Stimulated activated CD4-positive, alpha-beta T cell treated with anti-CD3 and anti-CD28 coated beads, Interleukin-1b, Interleukin-23, amount 100 ng/mL, for 24 hours (primary cell): ENCODE results near the gene THOC5.
"Not testable (repeated sequence)": the region's sequence is repeated elsewhere in the genome, so short reads cannot be mapped to it uniquely, and the experiment has no call there.

Experiments
- DNase-seq, 4 experiments: peaks; one replicate each; pipeline ENCODE4 v3.0.0-alpha.2; 2020; ENCODE audit warnings: low read depth in 4 of 4, low spot score in 1 of 4

THOC5 gene

DNA sequence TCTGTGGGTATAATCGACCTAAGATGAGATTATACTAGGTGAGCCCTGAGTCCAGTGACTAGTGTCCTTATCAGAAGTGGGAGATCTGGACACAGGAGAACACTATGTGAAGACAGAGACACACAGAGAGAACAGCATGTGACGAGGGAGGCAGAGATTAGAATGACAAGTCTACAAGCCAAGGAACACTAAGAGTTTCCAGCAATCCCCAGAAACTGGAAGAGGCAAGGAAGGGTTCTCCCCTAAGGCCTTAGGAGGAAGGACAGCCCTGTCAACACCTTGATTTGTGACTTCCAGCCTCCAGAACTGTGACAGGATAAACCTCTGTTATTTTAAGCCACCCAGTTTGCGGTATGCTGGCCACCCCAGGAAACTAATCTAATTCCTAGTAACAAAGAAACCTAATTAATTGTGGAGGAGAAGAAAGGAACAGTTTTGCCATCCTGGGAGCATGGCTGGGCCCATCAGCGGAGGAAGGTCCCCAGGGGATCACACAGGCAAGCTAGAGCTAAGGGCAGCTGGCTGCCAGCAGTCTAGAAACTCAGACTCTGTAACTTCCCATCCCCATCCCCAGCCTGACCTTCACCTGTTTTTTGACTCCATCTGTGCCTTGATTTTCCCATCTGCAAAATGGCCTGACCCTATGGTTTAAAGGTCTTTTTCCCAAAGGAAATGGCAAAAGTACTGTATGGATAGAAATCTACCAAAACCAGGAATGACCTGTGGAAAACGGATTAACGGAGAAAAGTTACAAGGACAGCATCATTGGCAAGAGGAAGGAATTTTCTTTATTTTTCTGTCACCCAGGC is 10.3 kb upstream of the THOC5 start:
- DNase-seq: no peak

DNA sequence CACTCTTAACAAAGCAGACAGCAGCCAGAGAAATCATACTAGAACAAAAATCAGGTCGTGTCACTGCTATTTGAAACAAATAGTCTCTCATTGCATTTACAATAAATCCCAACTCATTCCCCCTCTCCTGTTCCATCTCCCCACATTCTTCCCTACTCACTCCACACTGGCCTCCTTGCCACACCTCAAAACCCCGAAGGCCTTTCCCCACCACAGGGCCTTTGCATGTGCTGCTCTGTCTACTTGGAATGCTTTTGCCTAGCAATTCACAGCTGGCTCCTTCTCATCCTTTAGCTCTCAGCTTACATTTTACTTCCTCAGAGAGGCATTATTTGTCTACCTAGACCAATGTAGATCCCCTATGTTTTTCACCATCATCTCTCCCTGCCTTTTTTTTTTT is 6.3 kb upstream of the THOC5 start:
- DNase-seq: no peak

DNA sequence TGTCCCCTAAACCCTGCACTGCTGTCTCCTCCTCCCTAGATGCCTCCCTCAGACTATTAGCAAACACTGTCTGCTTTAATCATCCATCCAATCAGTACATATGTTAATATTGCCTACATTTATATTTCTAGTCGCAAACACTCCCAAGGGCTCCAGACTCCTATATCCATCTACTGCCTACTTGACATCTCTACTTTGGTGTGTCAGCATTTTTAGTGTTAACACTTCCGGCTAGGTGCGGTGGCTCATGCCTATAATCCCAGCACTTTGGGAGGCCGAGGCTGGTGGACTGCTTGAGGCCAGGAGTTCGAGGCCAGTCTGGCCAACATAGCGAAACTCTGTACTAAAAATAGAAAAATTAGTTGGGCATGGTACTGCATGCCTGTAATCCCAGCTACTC is 5.5 kb upstream of the THOC5 start:
- DNase-seq: no peak

GRCh38 chr22:29555065-29555644 is 1.6 kb upstream of the THOC5 start:
- DNase-seq: no peak

DNA sequence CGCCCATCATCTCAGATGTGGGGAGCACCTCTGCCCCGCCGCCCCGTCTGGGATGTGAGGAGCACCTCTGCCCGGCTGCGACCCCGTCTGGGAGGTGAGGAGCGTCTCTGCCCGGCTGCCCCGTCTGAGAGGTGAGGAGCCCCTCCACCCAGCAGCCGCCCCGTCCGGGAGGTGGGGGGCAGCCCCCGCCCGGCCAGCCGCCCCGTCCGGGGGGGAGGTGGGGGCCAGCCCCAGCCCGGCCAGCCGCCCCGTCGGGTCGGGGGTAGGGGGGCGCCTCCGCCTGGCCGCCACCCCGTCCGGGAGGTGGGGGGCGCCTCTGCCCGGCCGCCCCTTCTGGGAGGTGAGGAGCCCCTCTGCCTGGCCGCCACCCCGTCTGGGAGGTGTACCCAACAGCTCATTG is 1.2 kb downstream of the THOC5 start:
- DNase-seq: not testable (repeated sequence)

GRCh38 chr22:29550005-29550404 is 3.6 kb downstream of the THOC5 start:
- no peak for DNase-seq

DNA sequence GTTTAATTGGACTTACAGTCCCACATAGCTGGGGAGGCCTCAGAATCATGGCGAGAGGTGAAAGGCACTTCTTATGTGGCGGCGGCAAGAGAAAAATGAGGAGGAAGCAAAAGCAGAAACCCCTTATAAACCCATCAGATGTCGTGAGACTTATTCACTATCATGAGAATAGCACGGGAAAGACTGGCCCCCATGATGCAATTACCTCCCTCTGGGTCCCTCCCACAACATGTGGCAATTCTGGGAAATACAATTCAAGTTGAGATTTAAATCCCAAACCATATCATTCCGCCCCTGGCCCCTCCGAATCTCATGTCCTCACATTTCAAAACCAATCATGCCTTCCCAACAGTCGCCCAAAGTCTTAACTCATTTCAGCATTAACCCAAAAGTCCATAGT is 8.5 kb downstream of the THOC5 start:
- not testable (repeated sequence) for DNase-seq

DNA sequence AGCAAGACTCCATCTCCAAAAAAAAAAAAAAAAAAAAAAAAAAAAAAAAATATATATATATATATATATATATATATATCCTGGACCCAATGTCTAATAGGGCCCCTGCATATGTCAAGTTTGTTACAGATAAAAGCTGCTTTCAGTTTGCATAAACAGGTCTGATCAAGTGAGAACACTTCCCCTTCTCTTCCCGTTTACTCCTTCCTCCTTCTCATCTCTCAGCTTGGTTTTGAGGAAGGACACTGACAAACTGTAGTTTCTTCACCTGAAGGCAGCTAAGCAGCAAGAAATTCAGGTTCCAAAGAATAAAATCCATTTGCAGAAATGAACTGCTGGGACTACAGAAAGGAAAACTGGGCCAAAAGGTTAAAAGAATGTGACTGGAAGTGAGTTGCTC is 11.7 kb downstream of the THOC5 start:
- DNase-seq: no peak

DNA sequence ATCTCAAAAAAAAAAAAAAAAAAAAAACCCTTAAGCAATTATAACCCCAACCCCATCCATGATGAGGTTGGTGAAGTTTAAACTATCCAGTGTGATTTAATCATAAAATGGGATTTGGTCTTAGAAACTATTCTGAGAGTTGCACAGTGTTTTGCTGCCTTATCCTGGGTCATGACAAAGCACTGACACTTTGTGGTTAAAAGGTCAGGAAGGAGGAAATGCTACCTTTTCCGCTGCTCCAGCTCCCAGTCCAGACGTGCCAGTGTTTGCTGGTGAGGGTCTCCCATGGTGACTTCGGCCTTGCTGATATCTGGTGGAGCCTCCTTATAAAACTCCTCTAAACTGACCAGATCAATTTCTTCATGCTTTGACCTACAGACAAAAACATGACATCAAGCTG is 14.5 kb downstream of the THOC5 start:
- no peak for DNase-seq

GRCh38 chr22:29536411-29536810 is 17.1 kb downstream of the THOC5 start:
- DNase-seq: no peak

- DNase-seq: no peak
These were observed 22.1 kb downstream of the THOC5 start for GRCh38 chr22:29531419-29531818.

DNA sequence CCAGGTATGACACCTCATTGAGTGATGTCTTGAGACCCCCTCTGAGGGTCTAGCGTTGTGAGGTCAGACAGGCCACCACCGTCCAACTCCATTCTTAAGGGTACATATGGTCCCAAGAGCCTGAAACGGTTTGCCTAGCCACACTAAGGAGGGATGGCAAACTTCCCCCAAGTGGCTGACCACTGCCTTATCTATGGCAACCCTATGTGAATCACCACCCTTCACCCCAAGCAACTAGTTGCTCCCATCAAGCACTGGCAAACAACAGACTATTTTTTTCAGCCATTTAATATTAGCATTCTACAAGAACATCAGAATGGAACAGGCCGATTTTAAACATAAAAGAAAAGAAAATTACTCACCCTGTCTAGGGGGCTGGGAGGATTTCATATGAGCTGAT is 22.8 kb downstream of the THOC5 start:
- no peak for DNase-seq

DNA sequence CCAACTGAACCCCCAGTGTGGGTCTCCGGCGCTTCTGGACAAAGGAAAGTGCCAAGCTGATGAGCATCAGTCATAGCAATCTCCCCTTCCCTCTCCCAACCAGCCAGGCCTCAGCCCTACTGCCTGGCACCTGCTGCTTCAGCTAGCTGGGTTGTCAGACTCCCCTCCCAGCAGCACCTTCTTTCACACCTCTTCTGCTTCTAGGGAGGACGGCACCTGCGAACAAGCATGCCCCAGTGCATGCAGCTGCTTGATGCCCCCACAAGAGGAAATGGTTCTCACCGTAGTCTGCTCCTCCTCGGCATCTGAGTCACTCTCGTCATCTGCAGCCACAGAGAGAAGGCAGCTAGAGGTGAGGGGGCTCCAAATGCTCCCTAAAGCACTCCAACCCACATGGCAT is 25.4 kb downstream of the THOC5 start:
- no peak for DNase-seq

DNA sequence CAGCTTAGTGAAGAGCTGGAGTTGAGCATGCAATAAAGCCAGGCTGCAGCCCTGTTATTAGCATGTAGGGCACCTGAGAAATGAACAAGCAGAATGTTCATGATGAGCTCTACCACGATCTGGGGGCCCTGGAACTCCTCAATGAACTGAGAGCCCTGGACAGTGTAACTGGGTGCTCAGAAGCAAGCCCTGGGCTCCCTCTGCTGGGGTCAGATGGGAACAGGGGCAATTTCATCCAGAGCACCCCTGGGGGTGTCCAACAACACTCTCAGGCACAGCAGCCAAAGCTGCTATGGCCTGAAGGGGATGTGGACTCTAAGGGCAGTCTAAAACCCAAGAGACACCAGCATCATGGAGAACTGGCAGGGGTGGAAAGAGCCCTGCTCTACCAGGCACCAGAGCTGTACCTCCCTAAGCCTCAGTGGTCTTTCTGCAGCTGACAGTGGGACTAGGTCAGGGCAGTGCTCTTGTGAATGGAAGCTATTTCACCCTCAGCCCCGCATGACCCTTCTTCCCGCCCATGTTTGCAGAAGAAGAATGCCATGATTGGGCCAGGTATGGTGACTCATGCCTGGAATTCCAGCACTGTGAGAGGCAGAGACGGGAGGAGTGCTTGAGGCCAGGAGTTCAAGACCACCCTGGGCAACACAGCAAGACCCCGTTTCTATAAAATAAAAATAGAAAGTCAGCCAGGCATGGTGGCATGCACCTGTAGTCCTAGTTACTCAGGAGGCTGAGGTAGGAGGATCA is 28.9 kb downstream of the THOC5 start:
- no peak for DNase-seq

DNA sequence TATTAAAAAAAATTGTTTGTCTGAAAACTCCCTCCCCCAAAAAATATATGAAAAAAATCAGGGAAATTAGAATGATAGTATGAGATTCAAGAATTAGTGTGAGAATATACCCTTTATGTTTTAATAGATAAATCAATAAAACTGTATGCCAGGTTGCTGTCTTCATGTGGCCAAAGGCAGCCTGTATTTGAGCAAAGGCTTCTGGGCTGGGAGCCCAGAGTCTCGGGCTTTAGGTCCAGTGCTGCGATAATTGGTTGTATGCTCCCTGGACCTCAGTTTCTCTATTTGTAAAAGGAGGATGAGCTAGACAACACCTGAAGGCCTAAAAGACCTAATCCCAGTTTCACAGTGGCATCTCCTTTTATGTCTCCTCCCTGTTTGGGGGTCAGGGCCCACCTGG is 29.8 kb downstream of the THOC5 start:
- DNase-seq: no peak

DNA sequence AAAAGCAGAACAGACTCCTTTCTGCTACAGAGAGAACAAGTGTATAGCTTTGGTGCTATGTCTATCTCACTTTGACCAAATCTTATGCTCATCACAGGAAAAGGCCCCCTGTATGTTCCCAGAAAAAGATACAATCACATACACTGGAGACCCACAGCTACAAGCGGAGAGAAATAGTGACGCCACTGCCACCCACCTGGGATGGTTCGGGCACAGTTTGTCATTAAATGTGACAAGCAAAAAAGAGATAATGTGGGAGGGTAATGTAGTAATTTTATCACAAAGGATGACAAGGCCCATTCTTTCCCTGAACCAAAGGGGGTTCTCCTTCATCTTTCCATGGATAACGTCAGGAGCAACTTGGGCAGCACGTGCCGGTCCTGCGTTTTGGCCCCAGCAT is 32.0 kb downstream of the THOC5 start:
- no peak for DNase-seq

DNA sequence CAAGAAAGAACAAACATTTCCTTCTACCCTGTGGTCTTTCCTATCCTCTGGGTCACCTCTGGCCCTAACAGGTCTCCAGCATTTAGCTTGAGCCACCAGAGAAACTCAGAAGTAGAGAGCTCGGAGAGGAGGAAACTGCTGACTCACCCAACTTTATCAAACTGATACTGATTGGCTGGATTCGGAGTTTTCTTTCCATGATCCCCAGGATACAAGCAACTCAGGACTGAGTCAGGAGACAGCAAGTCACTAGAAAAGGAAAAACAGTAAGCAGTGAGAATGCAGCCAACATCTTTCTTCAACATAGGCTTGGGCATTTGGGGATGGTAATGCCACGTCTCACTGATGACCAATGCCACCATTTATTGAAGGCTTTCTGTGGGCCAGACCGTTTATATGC is 32.7 kb downstream of the THOC5 start:
- DNase-seq: no peak

DNA sequence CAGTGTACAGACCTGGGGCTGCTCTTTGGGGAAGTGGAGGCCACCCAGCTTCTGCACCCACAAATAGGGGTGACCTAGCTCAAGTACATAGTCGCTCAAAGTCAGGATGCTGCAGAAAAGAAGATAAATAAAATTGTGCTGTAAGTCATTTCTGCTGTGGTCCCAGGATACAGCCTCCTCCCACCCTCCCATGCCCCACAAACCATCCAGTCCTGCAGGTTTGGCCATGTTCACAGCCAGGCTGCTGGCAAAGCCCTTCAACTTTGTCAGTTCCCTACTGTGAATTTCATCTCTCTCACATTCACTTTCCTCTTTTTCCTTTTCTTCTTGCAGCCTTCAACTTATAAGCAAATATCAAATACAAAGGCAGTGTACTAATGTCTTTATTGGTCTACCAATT is 33.6 kb downstream of the THOC5 start:
- DNase-seq: no peak

DNA sequence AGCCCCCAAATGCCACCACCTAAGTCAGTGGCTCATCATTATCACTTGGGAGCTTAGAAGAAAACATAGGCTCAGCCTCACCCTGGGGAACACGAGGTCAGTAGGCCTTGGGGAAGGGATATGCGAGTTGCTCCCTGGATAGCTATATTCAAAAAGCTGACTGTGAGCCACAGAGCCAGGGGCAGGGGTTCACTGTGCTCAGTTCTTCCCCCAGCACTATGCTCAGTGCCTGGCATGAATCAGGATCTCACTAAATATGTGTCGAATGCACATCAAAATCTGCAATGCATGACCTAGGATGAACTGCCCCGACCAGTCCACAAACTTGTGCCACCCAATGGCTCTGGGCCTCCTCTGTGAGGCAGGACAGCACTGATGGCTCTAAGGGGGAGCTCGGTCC is 35.1 kb downstream of the THOC5 start:
- no peak for DNase-seq

- no peak for DNase-seq
These were observed 36.2 kb downstream of the THOC5 start for GRCh38 chr22:29517215-29517908.

- DNase-seq: no peak
These were observed 41.5 kb downstream of the THOC5 start for GRCh38 chr22:29512031-29512430.
